IMR-90 (cell line): ENCODE results near the gene PTCD2. TPM values are rescaled to one million over a fixed set of nuclear protein-coding genes. Genes with fewer than 3 reads are reported as not detected.

Source experiments
- ATAC-seq: fragments of 200-7000 bp; cut with Tn5 transposase; 2 replicates; pipeline ENCODE4 v1.9.1; 2020; ENCODE audit warnings: low read depth, mild to moderate bottlenecking, moderate library complexity
- BruUV-seq: library from RNA; stranded (reverse); fragments of 400-500 nt; replicated peaks from 2 replicates; lab custom pipeline; 2021; lab: Mats Ljungman, UMichigan
- CTCF ChIA-PET: fragments of 300-600 bp; formaldehyde crosslinking; extraction: SDS; loops from one replicate; lab custom pipeline; 2021; ENCODE audit warnings: antibody characterized with exemption; lab: Yijun Ruan, JAX
- POLR2A ChIA-PET: fragments of 300-600 bp; sonication (Branson Sonifier 250); formaldehyde crosslinking; loops from one replicate; lab custom pipeline; 2022; ENCODE audit warnings: antibody characterized with exemption; ENCODE audit not compliant: unreplicated experiment; lab: Charles Lee
- DNase-seq: peaks from one replicate; pipeline ENCODE4 v3.0.0; 2013
- H2AFZ ChIP-seq: replicated peaks from 2 replicates; pipeline ENCODE3; 2013; ENCODE audit warnings: low read length, mild to moderate bottlenecking; ENCODE audit not compliant: poor library complexity
- H2AK5ac ChIP-seq: 2 replicates; pipeline ENCODE4 v1.6.1; 2013; ENCODE audit warnings: low read depth, low read length, inconsistent platforms
- H2AK9ac ChIP-seq: replicated peaks from 2 replicates; pipeline ENCODE3; 2013; ENCODE audit warnings: mild to moderate bottlenecking, low read depth, low read length, moderate library complexity; ENCODE audit not compliant: poor library complexity
- H2BK120ac ChIP-seq: 2 replicates; pipeline ENCODE4 v1.6.1; 2013; ENCODE audit warnings: low read depth, low read length, inconsistent platforms
- H2BK15ac ChIP-seq: 3 replicates; pipeline ENCODE4 v1.6.1; 2013; ENCODE audit warnings: low read depth, low read length, inconsistent platforms
- H2BK20ac ChIP-seq: 2 replicates; pipeline ENCODE4 v1.6.1; 2013; ENCODE audit warnings: low read depth, mild to moderate bottlenecking, inconsistent platforms, low read length, moderate library complexity
- H2BK5ac ChIP-seq: 2 replicates; pipeline ENCODE4 v1.6.1; 2013; ENCODE audit warnings: mild to moderate bottlenecking, low read depth, low read length, inconsistent platforms; ENCODE audit not compliant: poor library complexity, severe bottlenecking
- H3K14ac ChIP-seq: replicated peaks from 2 replicates; pipeline ENCODE4 v1.6.1; 2013; ENCODE audit warnings: low read depth, low read length, inconsistent platforms
- H3K18ac ChIP-seq: 2 replicates; pipeline ENCODE4 v1.6.1; 2013; ENCODE audit warnings: low read depth, low read length, control low read depth
- H3K23ac ChIP-seq: 2 replicates; pipeline ENCODE4 v1.6.1; 2013; ENCODE audit warnings: low read depth, low read length, inconsistent platforms
- H3K27ac ChIP-seq: 2 replicates; pipeline ENCODE4 v1.5.1; 2013; ENCODE audit warnings: mild to moderate bottlenecking, control low read depth, low read length; ENCODE audit not compliant: insufficient read depth
- H3K27me3 ChIP-seq: 2 replicates; pipeline ENCODE4 v1.6.1; 2013; ENCODE audit warnings: low read length; ENCODE audit not compliant: control insufficient read depth, insufficient read depth
- H3K36me3 ChIP-seq: 2 replicates; pipeline ENCODE4 v1.6.1; 2013; ENCODE audit warnings: low read length, mixed read lengths; ENCODE audit not compliant: control insufficient read depth, insufficient read depth
- H3K4ac ChIP-seq: 2 replicates; pipeline ENCODE4 v1.6.1; 2013; ENCODE audit warnings: low read depth, low read length, inconsistent platforms
- H3K4me1 ChIP-seq: 2 replicates; pipeline ENCODE4 v1.6.1; 2013; ENCODE audit warnings: low read length, mixed read lengths; ENCODE audit not compliant: control insufficient read depth, insufficient read depth
- H3K4me2 ChIP-seq: 2 replicates; pipeline ENCODE4 v1.6.1; 2013; ENCODE audit warnings: low read depth, mild to moderate bottlenecking, control low read depth, low read length, moderate library complexity
- H3K4me3 ChIP-seq: 2 replicates; pipeline ENCODE4 v1.5.1; 2013; ENCODE audit warnings: low read depth, mild to moderate bottlenecking, control low read depth, low read length, moderate library complexity; ENCODE audit not compliant: insufficient read depth
- H3K56ac ChIP-seq: 2 replicates; pipeline ENCODE4 v1.6.1; 2013; ENCODE audit warnings: low read length, inconsistent platforms; ENCODE audit not compliant: insufficient read depth; ENCODE audit errors: extremely low read depth
- H3K79me1 ChIP-seq, 2 experiments: 2 replicates each; pipeline ENCODE4 v1.6.1; 2013; ENCODE audit warnings: low read length in 2 of 2, inconsistent platforms in 1 of 2, low read depth in 1 of 2
- H3K9ac ChIP-seq: 2 replicates; pipeline ENCODE4 v1.6.1; 2013; ENCODE audit warnings: low read depth, low read length, control low read depth
- H3K9me1 ChIP-seq: 2 replicates; pipeline ENCODE4 v1.6.1; 2013; ENCODE audit warnings: low read length, inconsistent platforms; ENCODE audit not compliant: insufficient read depth
- H3K9me3 ChIP-seq: 2 replicates; pipeline ENCODE4 v1.6.1; 2013; ENCODE audit warnings: low read length; ENCODE audit not compliant: control insufficient read depth, insufficient read depth
- H4K20me1 ChIP-seq: 2 replicates; pipeline ENCODE4 v1.6.1; 2013; ENCODE audit warnings: low read length, inconsistent platforms; ENCODE audit not compliant: insufficient read depth
- H4K5ac ChIP-seq: 2 replicates; pipeline ENCODE4 v1.6.1; 2013; ENCODE audit warnings: mild to moderate bottlenecking, low read depth, low read length, control low read depth
- H4K8ac ChIP-seq, 2 experiments: 2 replicates each; pipeline ENCODE4 v1.6.1; 2013; ENCODE audit warnings: low read depth in 2 of 2, low read length in 2 of 2, control low read depth in 1 of 2, inconsistent platforms in 1 of 2
- H4K91ac ChIP-seq: 2 replicates; pipeline ENCODE4 v1.6.1; 2013; ENCODE audit warnings: low read depth, low read length, inconsistent platforms; ENCODE audit not compliant: insufficient read depth
- BHLHE40 ChIP-seq: fragments of 150-350 bp; IDR thresholded peaks from 2 replicates; pipeline ENCODE4 v1.6.1; 2016; ENCODE audit warnings: mild to moderate bottlenecking, low read depth, low read length
- CHD1 ChIP-seq: IDR thresholded peaks from 2 replicates; pipeline ENCODE4 v1.6.1; 2012; ENCODE audit warnings: low read depth, low read length, improper control_type of control experiment
- MAFK ChIP-seq: IDR thresholded peaks from 2 replicates; pipeline ENCODE4 v1.6.1; 2012; ENCODE audit warnings: low read depth, low read length, improper control_type of control experiment
- MXI1 ChIP-seq: IDR thresholded peaks from 2 replicates; pipeline ENCODE4 v1.6.1; 2012; ENCODE audit warnings: low read depth, mild to moderate bottlenecking, low read length, moderate library complexity, borderline replicate concordance
- NFE2L2 ChIP-seq: fragments of 150-350 bp; IDR thresholded peaks from 2 replicates; pipeline ENCODE4 v1.6.1; 2016; ENCODE audit warnings: low read depth, mild to moderate bottlenecking, low read length
- RAD21 ChIP-seq: IDR thresholded peaks from 2 replicates; pipeline ENCODE4 v1.6.1; 2012; ENCODE audit warnings: low read length, improper control_type of control experiment
- RCOR1 ChIP-seq: IDR thresholded peaks from 2 replicates; pipeline ENCODE4 v1.6.1; 2012; ENCODE audit warnings: mild to moderate bottlenecking, low read length, improper control_type of control experiment; ENCODE audit not compliant: insufficient replicate concordance
- USF2 ChIP-seq: fragments of 150-350 bp; IDR thresholded peaks from 2 replicates; pipeline ENCODE4 v1.6.1; 2017; ENCODE audit warnings: mild to moderate bottlenecking, antibody characterized with exemption, low read length, low read depth
- WGBS, 2 experiments: methylation state at CpG; one replicate each; pipeline versions ENCODE4 v1.1.5 to v1.1.7; 2013; ENCODE audit warnings: missing lambda C conversion rate in 2 of 2; ENCODE audit not compliant: insufficient read length in 1 of 2; ENCODE audit errors: extremely low coverage in 2 of 2; 5-methylcytosine and 5-hydroxymethylcytosine counted together
- dilution Hi-C: fragments of 300-500 bp; cut with HindIII; formaldehyde crosslinking; loops from one replicate; pipeline ENCODE4 v1.14.3; 2018; ENCODE audit warnings: low sequenced_read_pairs; ENCODE audit not compliant: unreplicated experiment
- in situ Hi-C: fragments of 300-500 bp; cut with MboI; formaldehyde crosslinking; loops from 3 replicates; pipeline ENCODE4 v1.14.3; 2019; ENCODE audit warnings: low sequenced_read_pairs, inconsistent platforms, mixed read lengths
- intact Hi-C: fragments of 100-400 bp; cut with micrococcal nuclease; formaldehyde crosslinking; loops from 2 replicates; pipeline ENCODE4 v1.10.0; 2022
- polyA plus RNA-seq, 3 experiments: library from polyadenylated mRNA; depleted of rRNA; stranded (reverse); fragments of >200 nt; gene quantifications; 2 replicates each; pipeline ENCODE4 v1.2.3, GENCODE V29; 2012; ENCODE audit warnings: low replicate concordance in 1 of 3
- total RNA-seq: library from RNA; depleted of rRNA; stranded (reverse); fragments of >200 nt; gene quantifications from 2 replicates; pipeline ENCODE4 v1.2.3, GENCODE V29; 2012
- TF ChIP-seq, protein P1 (sequence below): fragments of 150-350 bp; IDR thresholded peaks from 2 replicates; pipeline ENCODE4 v1.6.1; 2016; ENCODE audit warnings: low read depth, mild to moderate bottlenecking, low read length, moderate library complexity, borderline replicate concordance

The PTCD2 gene
- total and polyA plus RNA-seq, 2 of the 4 experiments (the other 2 are of a cell fraction): 6.5 to 9.9 TPM

GRCh38 chr5:72359886-72360285 is 39.7 kb downstream of the PTCD2 start:
- Histone ChIP-seq H4K8ac (no peak overlapping the region), H3K9me3 (no peaks in the 10 kb centered on the region), H3K9ac (no peak overlapping the region), H3K4me1 (peaks cover 5% of the 10 kb centered on the region), H3K56ac (no peak overlapping the region), H3K4me2 (no peak overlapping the region), H2AFZ (no peak overlapping the region), H3K14ac (no peak overlapping the region), H4K5ac (no peak overlapping the region), H3K79me1 (peaks cover 0 to 6% of the 10 kb centered on the region in 2 experiments; a peak in 3 of 4 replicates), H2BK5ac (no peak overlapping the region), H4K20me1 (no peaks in the 10 kb centered on the region), H3K18ac (no peak overlapping the region), H3K4ac (no peak overlapping the region), H2AK9ac (no peak overlapping the region), H3K23ac (no peak overlapping the region), H3K27me3 (no peaks in the 10 kb centered on the region), H3K36me3 (peaks cover 9% of the 10 kb centered on the region), H3K4me3 (no peak overlapping the region), H3K9me1 (peaks cover 13% of the 10 kb centered on the region), H2AK5ac (peak overlapping the region; percentile 36; the same call in 1 of the 2 replicates), H2BK15ac (0 out of 3 replicates have a peak overlapping the region, but pooled peaks have one; percentile 2), H2BK20ac (no peak overlapping the region), H3K27ac (no peak overlapping the region), H2BK120ac (no peak overlapping the region), H4K91ac (no peak overlapping the region)
- intact Hi-C loops (loop anchor here (10.0 kb wide), 2 partner anchors 245 to 485 kb away; no protein-coding TSS in a partner anchor), in situ Hi-C loops (loop anchor here (25.0 kb wide), 1 partner anchor 152 kb away; the partner anchor contains the start of gene ZNF366), dilution Hi-C loops (no loop called here)
- ATAC-seq: no peak
- no TSS peak for BruUV-seq
- no peak for DNase-seq
- TF ChIP-seq NFE2L2 (no peak), CHD1 (no peak), BHLHE40 (no peak), RAD21 (no peak), RCOR1 (no peak), MAFK (no peak), USF2 (no peak), MXI1 (no peak)
- TF ChIP-seq, protein P1, sequence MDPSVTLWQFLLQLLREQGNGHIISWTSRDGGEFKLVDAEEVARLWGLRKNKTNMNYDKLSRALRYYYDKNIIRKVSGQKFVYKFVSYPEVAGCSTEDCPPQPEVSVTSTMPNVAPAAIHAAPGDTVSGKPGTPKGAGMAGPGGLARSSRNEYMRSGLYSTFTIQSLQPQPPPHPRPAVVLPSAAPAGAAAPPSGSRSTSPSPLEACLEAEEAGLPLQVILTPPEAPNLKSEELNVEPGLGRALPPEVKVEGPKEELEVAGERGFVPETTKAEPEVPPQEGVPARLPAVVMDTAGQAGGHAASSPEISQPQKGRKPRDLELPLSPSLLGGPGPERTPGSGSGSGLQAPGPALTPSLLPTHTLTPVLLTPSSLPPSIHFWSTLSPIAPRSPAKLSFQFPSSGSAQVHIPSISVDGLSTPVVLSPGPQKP: no peak
- ChIA-PET CTCF (no interaction called here), POLR2A (no interaction called here)
- WGBS, 2 experiments: no CpG with 5 or more reads among the region's 1 CpG
